Measurements from ENCODE around the gene SEMA4A. TPM values are rescaled to one million over a fixed set of nuclear protein-coding genes. Genes with fewer than 3 reads are reported as not detected.

Gene SEMA4A
- total RNA-seq (10 to 100 TPM in 1 of 5 donors, 1 to 10 TPM in 4; 1.5 to 12.0 (median 2.2) TPM), total RNA-seq (1.00 to 46.8 (median 4.3) reads per million in 29 experiments)
- 4.7 TPM for total RNA-seq (2013)

DNA sequence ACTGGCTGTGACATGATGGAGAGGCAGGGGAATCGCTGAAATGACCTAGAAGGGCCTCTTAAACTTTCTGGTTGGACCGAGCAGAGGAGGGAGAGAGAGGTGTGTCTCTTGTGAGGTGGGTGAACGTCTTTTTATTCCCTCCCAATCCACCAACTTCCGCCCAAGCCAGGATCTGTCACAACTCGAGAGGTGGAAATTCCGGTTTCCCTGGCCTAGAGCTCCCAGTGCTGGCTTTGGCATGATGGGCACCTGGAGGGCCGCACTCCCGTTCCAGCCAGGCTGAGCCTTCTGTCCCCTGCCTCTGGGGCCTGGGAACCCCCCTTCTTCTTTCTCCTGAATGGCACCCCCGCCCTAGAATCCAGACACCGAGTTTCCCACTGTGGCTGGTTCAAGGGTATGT is at the start of gene SEMA4A:
Gene SEMA4A (plus strand): TSS at position 224 of the 400 bp plus-strand sequence. CDS start 994 bp downstream, outside the sequence.
- Histone ChIP-seq H3K4me3 (ENCODE audit: control insufficient read depth in 1 of 2, extremely low read depth in 1 of 2, low read length in 1 of 2) (peak within 1 kb of the TSS in 1 of 2 donors; percentile 24), H3K9me3 (no peaks in the 10 kb centered on the region), H3K36me3 (ENCODE audit: control insufficient read depth in 2 of 2, extremely low read depth in 1 of 2, insufficient read depth in 1 of 2, low read length in 1 of 2) (no peaks in the 10 kb centered on the region), H3K4me1 (ENCODE audit: control insufficient read depth in 1 of 2, extremely low read depth in 1 of 2, insufficient read depth in 2 of 2, low read length in 2 of 2) (peaks cover 3 to 46% of the 10 kb centered on the region in 2 experiments), H3K27ac (ENCODE audit: low read length) (peak within 1 kb of the TSS; percentile 39), H3K27me3 (replicated peaks in 1 of 2; ENCODE audit: control insufficient read depth in 2 of 2, extremely low read depth in 1 of 2, insufficient read depth in 2 of 2, low read length in 1 of 2) (peaks cover 0 to 17% of the 10 kb centered on the region in 2 experiments)
- no peaks in the 10 kb centered on the region for H3K36me3 Mint-ChIP-seq
- H3K27me3 Mint-ChIP-seq: no peaks in the 10 kb centered on the region
- DNase-seq (no peak), ATAC-seq (replicated peaks in 1 of 4) (no peak)
- CTCF ChIA-PET: no interaction called here
- peak within 1 kb of the TSS in 1 of 2 donors; percentile 53 for H3K27ac Mint-ChIP-seq
- 95% methylated on average over 4 of the region's 10 CpGs for WGBS (ENCODE audit: insufficient coverage)
- H3K4me3 Mint-ChIP-seq: peak within 1 kb of the TSS; percentile 19 to 47 (median 39)
- peaks cover 5 to 31% (median 13%) of the 10 kb centered on the region in 3 donors for H3K4me1 Mint-ChIP-seq
- no peaks in the 10 kb centered on the region for H3K9me3 Mint-ChIP-seq
- POLR2A ChIA-PET: no interaction called here

DNA sequence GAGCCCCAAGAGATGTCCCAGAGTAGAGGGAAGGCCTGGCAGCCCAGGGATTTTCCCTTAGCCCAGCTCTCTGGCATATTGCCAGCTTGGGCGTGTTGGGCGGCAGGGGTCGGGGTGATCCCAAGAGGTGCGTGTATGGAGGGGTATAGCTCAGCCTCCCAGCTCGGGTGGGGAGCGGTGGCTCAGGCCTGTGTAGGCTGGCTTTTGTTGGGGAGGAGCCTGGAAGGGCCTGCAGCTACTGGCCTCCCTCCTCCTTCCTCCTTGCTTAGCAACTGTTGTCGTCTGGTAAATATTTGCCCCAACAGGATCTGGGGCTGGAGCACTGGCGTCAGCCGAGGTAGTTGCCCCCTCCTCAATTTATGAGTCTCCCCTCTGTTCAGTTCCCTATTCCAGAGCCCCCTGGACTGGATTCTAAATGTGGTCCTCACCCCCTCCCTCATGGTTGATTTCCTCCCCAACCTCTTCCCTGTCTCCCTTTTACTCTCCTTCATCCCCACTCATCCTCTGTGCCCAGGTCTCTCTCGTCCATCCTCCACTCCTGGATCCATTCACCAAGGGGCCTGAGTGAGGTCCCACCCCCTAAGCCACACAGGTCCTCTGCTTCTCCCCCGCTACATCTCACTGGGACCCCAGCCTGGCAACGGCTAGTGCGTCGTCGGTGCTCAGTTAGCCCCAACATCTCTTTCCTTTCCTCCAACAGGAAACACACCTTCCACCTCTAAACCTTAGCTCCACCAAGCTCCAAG is 49.1 kb upstream of the SEMA4A start:
- Mint-ChIP-seq H3K36me3 (no peaks in the 10 kb centered on the region), H3K9me3 (no peaks in the 10 kb centered on the region), H3K4me3 (peak overlapping the region in 1 of 3 donors; percentile 80), H3K27ac (peak overlapping the region; percentile 75 to 76), H3K27me3 (no peaks in the 10 kb centered on the region), H3K4me1 (peaks cover 50 to 70% (median 56%) of the 10 kb centered on the region in 3 donors)
- DNase-seq (peak in 27 of 35 experiments; percentile 18 to 79 (median 51)), ATAC-seq (replicated peaks in 1 of 4) (peak in 2 of 4 experiments; percentile 19 to 25)
- 60% methylated on average over 5 of the region's 15 CpGs for WGBS (ENCODE audit: insufficient coverage)
- ChIA-PET POLR2A (interaction anchor here (0.5 to 1.3 kb wide), 3 partner anchors 10 to 25 kb away, joined by 3 to 7 read pairs (median 4); partner anchors contain the start of gene LMNA (in 1 of the 2)), CTCF (interaction anchor here (0.9 kb wide), 4 partner anchors 23 to 26 kb away, joined by 3 to 12 read pairs (median 4); no protein-coding TSS in a partner anchor)
- Histone ChIP-seq H3K4me1 (ENCODE audit: control insufficient read depth in 1 of 2, extremely low read depth in 1 of 2, insufficient read depth in 2 of 2, low read length in 2 of 2) (peaks cover 14 to 45% of the 10 kb centered on the region in 2 experiments), H3K36me3 (ENCODE audit: control insufficient read depth in 2 of 2, extremely low read depth in 1 of 2, insufficient read depth in 1 of 2, low read length in 1 of 2) (no peaks in the 10 kb centered on the region), H3K27ac (ENCODE audit: low read length) (peak overlapping the region; percentile 99), H3K4me3 (ENCODE audit: control insufficient read depth in 1 of 2, extremely low read depth in 1 of 2, low read length in 1 of 2) (no peak overlapping the region), H3K9me3 (no peaks in the 10 kb centered on the region), H3K27me3 (replicated peaks in 1 of 2; ENCODE audit: control insufficient read depth in 2 of 2, extremely low read depth in 1 of 2, insufficient read depth in 2 of 2, low read length in 1 of 2) (no peaks in the 10 kb centered on the region)

DNA sequence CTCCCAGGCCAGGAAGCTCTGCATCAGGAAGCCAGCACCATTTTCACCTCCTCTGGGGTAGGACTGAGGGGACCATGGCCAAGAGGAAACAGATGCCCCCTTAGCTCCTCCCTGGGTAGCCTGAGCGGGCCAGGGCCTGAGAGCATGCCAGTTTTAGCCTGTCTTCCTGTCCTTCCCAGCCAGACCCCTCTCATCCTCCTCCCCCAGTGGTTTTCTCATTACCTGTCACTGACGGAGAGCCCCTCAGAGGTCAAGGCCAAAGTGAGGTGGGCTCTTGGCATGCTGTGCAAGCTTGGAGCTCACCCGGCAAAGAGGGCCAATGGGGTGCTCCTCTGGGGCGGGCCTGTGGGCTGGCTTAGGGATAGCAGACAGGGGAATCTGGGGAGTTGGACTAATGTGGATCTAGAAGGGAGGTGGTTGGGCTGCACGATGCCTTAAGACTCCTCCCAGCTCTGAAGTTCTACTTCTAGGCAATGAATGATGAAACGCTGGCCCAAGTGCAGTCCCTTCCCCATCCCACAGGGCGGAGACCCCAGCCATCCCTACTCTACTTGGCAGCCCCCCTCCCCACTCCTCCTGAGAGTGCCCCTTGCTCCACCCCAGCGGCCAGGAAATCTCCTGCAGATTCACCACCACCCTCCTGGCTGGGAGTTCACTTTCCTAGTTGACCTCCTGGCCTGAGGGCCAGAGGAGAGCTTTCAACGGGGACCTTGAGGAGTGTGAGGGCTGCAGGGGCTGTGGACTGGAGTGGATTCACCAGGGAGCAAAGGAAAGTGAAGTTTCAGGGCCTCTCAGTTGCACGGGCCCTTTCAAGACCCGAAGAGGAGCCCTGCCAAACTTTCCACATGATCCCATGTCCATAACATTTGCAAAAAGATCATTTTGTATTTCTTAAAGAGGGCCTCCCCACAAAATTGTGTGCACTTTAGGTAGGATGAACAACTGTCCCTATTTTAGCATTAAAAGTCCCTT is 48.2 kb upstream of the SEMA4A start:
- Histone ChIP-seq H3K36me3 (ENCODE audit: control insufficient read depth in 2 of 2, extremely low read depth in 1 of 2, insufficient read depth in 1 of 2, low read length in 1 of 2) (no peaks in the 10 kb centered on the region), H3K27me3 (replicated peaks in 1 of 2; ENCODE audit: control insufficient read depth in 2 of 2, extremely low read depth in 1 of 2, insufficient read depth in 2 of 2, low read length in 1 of 2) (no peaks in the 10 kb centered on the region), H3K4me3 (ENCODE audit: control insufficient read depth in 1 of 2, extremely low read depth in 1 of 2, low read length in 1 of 2) (peak overlapping the region in 1 of 2 donors; percentile 63), H3K27ac (ENCODE audit: low read length) (peak overlapping the region; percentile 99), H3K4me1 (ENCODE audit: control insufficient read depth in 1 of 2, extremely low read depth in 1 of 2, insufficient read depth in 2 of 2, low read length in 2 of 2) (peaks cover 14 to 45% of the 10 kb centered on the region in 2 experiments), H3K9me3 (no peaks in the 10 kb centered on the region)
- Mint-ChIP-seq H3K4me3 (peak overlapping the region; percentile 68 to 80 (median 76)), H3K27me3 (no peaks in the 10 kb centered on the region), H3K27ac (peak overlapping the region; percentile 89 to 90), H3K4me1 (peaks cover 49 to 70% (median 58%) of the 10 kb centered on the region in 3 donors), H3K36me3 (no peaks in the 10 kb centered on the region), H3K9me3 (no peaks in the 10 kb centered on the region)
- CTCF ChIA-PET: interaction anchor here (0.8 to 2.3 kb wide), 4 partner anchors 8 to 25 kb away, joined by 3 to 24 read pairs (median 4); no protein-coding TSS in a partner anchor
- 89% methylated on average over 4 of the region's 11 CpGs for WGBS (ENCODE audit: insufficient coverage)
- POLR2A ChIA-PET: interaction anchor here (0.5 to 2.6 kb wide), 3 partner anchors 8 to 24 kb away, joined by 3 to 26 read pairs (median 25); partner anchors contain the start of gene LMNA (in 1 of the 2)
- DNase-seq (no peak), ATAC-seq (replicated peaks in 1 of 4) (no peak)

DNA sequence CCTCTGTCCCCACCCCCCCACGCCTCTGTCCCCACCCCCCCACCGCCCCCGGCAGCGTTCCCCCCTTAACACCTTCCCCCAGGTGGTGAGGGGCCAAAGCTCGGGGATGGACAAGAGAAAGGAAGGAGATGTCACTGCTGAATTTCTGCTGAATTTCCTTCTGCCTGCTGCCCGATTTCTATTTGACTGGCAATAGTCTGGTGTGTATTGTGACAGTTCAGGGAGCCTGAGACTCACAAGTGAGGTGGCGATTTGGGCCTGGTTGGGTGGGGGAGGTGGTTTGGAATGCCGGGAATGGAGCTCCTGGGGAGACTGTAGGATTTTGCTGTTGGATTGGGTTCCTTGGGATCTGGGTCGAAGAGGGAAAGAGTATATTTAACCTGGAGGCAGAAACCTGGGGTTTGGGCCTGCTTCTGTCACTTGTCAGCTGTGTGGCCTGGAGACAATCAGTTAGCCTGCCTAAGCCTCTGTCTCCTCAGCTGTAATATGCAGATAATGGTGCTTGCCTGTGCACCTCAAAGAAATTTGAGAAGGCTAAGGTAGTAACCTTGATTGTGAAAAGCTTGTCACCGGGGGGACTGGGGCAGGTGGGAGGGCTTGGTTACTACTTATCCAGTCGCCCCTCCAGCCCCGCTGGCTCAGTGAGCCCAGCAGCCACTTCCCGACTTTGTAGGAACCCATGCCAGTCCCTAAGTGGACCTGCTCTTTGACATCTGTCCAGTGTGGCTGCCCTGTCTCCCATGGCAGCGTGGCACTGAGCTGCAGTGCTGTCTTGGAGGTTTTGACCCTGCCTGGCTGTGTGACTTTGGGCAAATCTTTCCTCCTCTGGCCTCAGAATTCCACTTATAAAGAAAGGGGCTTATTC is 46.5 kb upstream of the SEMA4A start:
- no peaks in the 10 kb centered on the region for H3K27me3 ChIP-seq (replicated peaks in 1 of 2; ENCODE audit: control insufficient read depth in 2 of 2, extremely low read depth in 1 of 2, insufficient read depth in 2 of 2, low read length in 1 of 2)
- Mint-ChIP-seq H3K27ac (peak overlapping the region; percentile 86 to 90), H3K9me3 (no peaks in the 10 kb centered on the region), H3K36me3 (no peaks in the 10 kb centered on the region), H3K27me3 (no peaks in the 10 kb centered on the region), H3K4me1 (peaks cover 42 to 60% (median 50%) of the 10 kb centered on the region in 3 donors), H3K4me3 (peak overlapping the region; percentile 54 to 80 (median 68))
- H3K4me3 ChIP-seq (ENCODE audit: control insufficient read depth in 1 of 2, extremely low read depth in 1 of 2, low read length in 1 of 2): peak overlapping the region in 1 of 2 donors; percentile 35
- POLR2A ChIA-PET: interaction anchor here (0.5 to 2.6 kb wide), 10 partner anchors 8 to 1106 kb away, joined by 3 to 26 read pairs (median 5); partner anchors contain the start of gene LMNA (in 2 of the 2)
- peak in 2 of 35 experiments; percentile 51 to 75 for DNase-seq
- no peaks in the 10 kb centered on the region for H3K9me3 ChIP-seq
- peaks cover 14 to 45% of the 10 kb centered on the region in 2 experiments for H3K4me1 ChIP-seq (ENCODE audit: control insufficient read depth in 1 of 2, extremely low read depth in 1 of 2, insufficient read depth in 2 of 2, low read length in 2 of 2)
- peak in 1 of 4 experiments; percentile 9 for ATAC-seq (replicated peaks in 1 of 4)
- CTCF ChIA-PET: interaction anchor here (0.6 to 2.3 kb wide), 6 partner anchors 8 to 51 kb away, joined by 3 to 24 read pairs (median 5); no protein-coding TSS in a partner anchor
- H3K27ac ChIP-seq (ENCODE audit: low read length): peak overlapping the region; percentile 99
- H3K36me3 ChIP-seq (ENCODE audit: control insufficient read depth in 2 of 2, extremely low read depth in 1 of 2, insufficient read depth in 1 of 2, low read length in 1 of 2): no peaks in the 10 kb centered on the region
- WGBS (ENCODE audit: insufficient coverage): 80% methylated on average over 6 of the region's 14 CpGs

DNA sequence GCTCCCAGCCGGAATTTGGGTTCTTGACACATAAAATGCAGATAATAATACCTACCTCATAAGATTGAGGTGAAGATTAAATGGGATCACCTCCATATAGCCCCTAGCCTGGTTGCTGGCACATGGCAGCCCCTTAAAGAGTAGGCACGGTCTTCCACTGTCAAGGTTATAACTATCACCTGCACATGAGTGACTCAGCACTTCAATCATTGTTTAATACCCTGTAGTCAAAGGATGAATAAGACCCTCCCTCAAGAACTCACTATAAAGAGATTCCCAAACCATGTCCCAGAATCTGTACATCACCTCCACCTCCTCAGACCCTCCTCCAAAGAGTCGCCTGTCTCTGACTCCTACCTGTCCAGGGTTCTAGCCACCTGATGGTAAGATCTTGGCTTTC is 45.3 kb upstream of the SEMA4A start:
- no peaks in the 10 kb centered on the region for H3K27me3 Mint-ChIP-seq

More for the DNA sequence above, 45.3 kb upstream of the SEMA4A start:
- ATAC-seq (replicated peaks in 1 of 4) (no peak), DNase-seq (no peak)
- ChIA-PET CTCF (interaction anchor here in 1 of 2 donors (2.3 kb wide), 1 partner anchor 11 kb away, joined by 24 read pairs; no protein-coding TSS in a partner anchor), POLR2A (interaction anchor here (0.7 to 2.6 kb wide), 3 partner anchors 7 to 11 kb away, joined by 3 to 26 read pairs (median 25); partner anchors contain the start of gene LMNA (in 1 of the 2))
- Histone ChIP-seq H3K27ac (ENCODE audit: low read length) (no peak overlapping the region), H3K4me1 (ENCODE audit: control insufficient read depth in 1 of 2, extremely low read depth in 1 of 2, insufficient read depth in 2 of 2, low read length in 2 of 2) (peaks cover 14 to 42% of the 10 kb centered on the region in 2 experiments), H3K36me3 (ENCODE audit: control insufficient read depth in 2 of 2, extremely low read depth in 1 of 2, insufficient read depth in 1 of 2, low read length in 1 of 2) (no peaks in the 10 kb centered on the region), H3K27me3 (replicated peaks in 1 of 2; ENCODE audit: control insufficient read depth in 2 of 2, extremely low read depth in 1 of 2, insufficient read depth in 2 of 2, low read length in 1 of 2) (no peaks in the 10 kb centered on the region), H3K4me3 (ENCODE audit: control insufficient read depth in 1 of 2, extremely low read depth in 1 of 2, low read length in 1 of 2) (no peak overlapping the region), H3K9me3 (no peaks in the 10 kb centered on the region)
- H3K27ac Mint-ChIP-seq: peak overlapping the region in 1 of 2 donors; percentile 49
- 91% methylated on average over 1 of the region's 3 CpGs for WGBS (ENCODE audit: insufficient coverage)
- H3K4me1 Mint-ChIP-seq: peaks cover 39 to 56% (median 46%) of the 10 kb centered on the region in 3 donors
- no peaks in the 10 kb centered on the region for H3K9me3 Mint-ChIP-seq
- no peaks in the 10 kb centered on the region for H3K36me3 Mint-ChIP-seq
- H3K4me3 Mint-ChIP-seq: no peak overlapping the region

Measured in T-cell (primary cell).